ENCODE data around the gene DUOX1. TPM values are rescaled to one million over a fixed set of nuclear protein-coding genes. Genes with fewer than 3 reads are reported as not detected.

The DUOX1 gene
- polyA plus RNA-seq, 1 of the 3 experiments (the other 2 are of a cell fraction) = not detected

- CTCF ChIA-PET = interaction anchor here (0.7 to 5.9 kb wide), 10 partner anchors 13 to 290 kb away, joined by 3 to 31 read pairs (median 9); partner anchors contain the start of gene SHF
- H3K27ac ChIP-seq (ENCODE audit: low read depth in 2 of 2, low read length in 1 of 2) = peak overlapping the region; percentile 84 to 100; a peak in 3 of 4 replicates
- H4K20me1 ChIP-seq (ENCODE audit: insufficient read depth) = no peaks in the 10 kb centered on the region
- H3K27me3 ChIP-seq (ENCODE audit: insufficient read depth) = no peaks in the 10 kb centered on the region
- no peak for DNase-seq
- no peak overlapping the region for H3K9ac ChIP-seq
- H3K4me3 ChIP-seq (ENCODE audit: low read depth in 2 of 2, low read length in 1 of 2) = no peak overlapping the region
- no peak overlapping the region for H3K4me2 ChIP-seq
- POLR2A ChIA-PET = interaction anchor here (2.7 to 5.9 kb wide), 2 partner anchors 18 to 32 kb away, joined by 17 to 97 read pairs; partner anchors contain the start of gene SHF
- H3K9me2 ChIP-seq = no peaks in the 10 kb centered on the region
- peaks cover 10% of the 10 kb centered on the region; the same call in 1 of the 2 replicates for H3K79me2 ChIP-seq (ENCODE audit: insufficient read depth)
- H2AFZ ChIP-seq (ENCODE audit: low read depth) = no peak overlapping the region
- WGBS (ENCODE audit: low lambda C conversion rate) = no CpG with 5 or more reads among the region's 4 CpGs
- peaks cover 6% of the 10 kb centered on the region for H3F3A ChIP-seq (replicated peaks; ENCODE audit: insufficient read depth)
- H3K9me3 ChIP-seq = no peaks in the 10 kb centered on the region
- peaks cover 0 to 2% of the 10 kb centered on the region in 2 experiments for H3K36me3 ChIP-seq (replicated peaks in 1 of 2; ENCODE audit: control insufficient read depth in 1 of 2, insufficient read depth in 2 of 2, low read length in 1 of 2)
- peaks cover 11 to 68% of the 10 kb centered on the region in 2 experiments for H3K4me1 ChIP-seq (ENCODE audit: control insufficient read depth in 1 of 2, insufficient read depth in 2 of 2, low read depth in 1 of 2, low read length in 1 of 2)
- TF ChIP-seq MEF2A (IDR thresholded peaks at IDR 0.05; ENCODE audit: borderline replicate concordance, low read depth) (no peak), EZH2phosphoT487 (IDR thresholded peaks at IDR 0.05; ENCODE audit: borderline replicate concordance, low read depth) (no peak), SIN3A (IDR thresholded peaks at IDR 0.05; ENCODE audit: borderline replicate concordance, low read depth, low read length) (no peak), FOSL2 (IDR thresholded peaks at IDR 0.05; ENCODE audit: borderline replicate concordance, low read depth) (no peak), RFX5 (IDR thresholded peaks at IDR 0.05; ENCODE audit: low read length) (no peak), GATA2 (CRISPR knock-in tag; IDR thresholded peaks at IDR 0.05) (no peak), TAF1 (IDR thresholded peaks at IDR 0.05; ENCODE audit: borderline replicate concordance, low read depth, low read length) (no peak), RCOR1 (IDR thresholded peaks at IDR 0.05; ENCODE audit: low read length) (no peak), YY1 (IDR thresholded peaks at IDR 0.05; ENCODE audit: low read depth) (no peak), TCF12 (IDR thresholded peaks at IDR 0.05) (no peak), EP300 (IDR thresholded peaks at IDR 0.05; ENCODE audit: borderline replicate concordance in 1 of 2, low read depth in 1 of 2, low read length in 1 of 2) (no peak), NRF1 (IDR thresholded peaks at IDR 0.05; ENCODE audit: low read depth, low read length) (no peak), FOXJ3 (CRISPR knock-in tag; IDR thresholded peaks at IDR 0.05) (no peak), TEAD4 (IDR thresholded peaks at IDR 0.05; ENCODE audit: borderline replicate concordance, insufficient read depth) (no peak), RXRA (IDR thresholded peaks at IDR 0.05; ENCODE audit: borderline replicate concordance, low read depth) (no peak), NFIC (IDR thresholded peaks at IDR 0.05; ENCODE audit: borderline replicate concordance) (no peak), USF1 (IDR thresholded peaks at IDR 0.05; ENCODE audit: borderline replicate concordance, low read depth) (no peak), FOXM1 (IDR thresholded peaks at IDR 0.05; ENCODE audit: low read depth) (no peak)
- TF ChIP-seq, protein P1, sequence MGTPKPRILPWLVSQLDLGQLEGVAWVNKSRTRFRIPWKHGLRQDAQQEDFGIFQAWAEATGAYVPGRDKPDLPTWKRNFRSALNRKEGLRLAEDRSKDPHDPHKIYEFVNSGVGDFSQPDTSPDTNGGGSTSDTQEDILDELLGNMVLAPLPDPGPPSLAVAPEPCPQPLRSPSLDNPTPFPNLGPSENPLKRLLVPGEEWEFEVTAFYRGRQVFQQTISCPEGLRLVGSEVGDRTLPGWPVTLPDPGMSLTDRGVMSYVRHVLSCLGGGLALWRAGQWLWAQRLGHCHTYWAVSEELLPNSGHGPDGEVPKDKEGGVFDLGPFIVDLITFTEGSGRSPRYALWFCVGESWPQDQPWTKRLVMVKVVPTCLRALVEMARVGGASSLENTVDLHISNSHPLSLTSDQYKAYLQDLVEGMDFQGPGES (IDR thresholded peaks at IDR 0.05; ENCODE audit: low read depth, low read length) = no peak
- TF ChIP-seq, protein P2, sequence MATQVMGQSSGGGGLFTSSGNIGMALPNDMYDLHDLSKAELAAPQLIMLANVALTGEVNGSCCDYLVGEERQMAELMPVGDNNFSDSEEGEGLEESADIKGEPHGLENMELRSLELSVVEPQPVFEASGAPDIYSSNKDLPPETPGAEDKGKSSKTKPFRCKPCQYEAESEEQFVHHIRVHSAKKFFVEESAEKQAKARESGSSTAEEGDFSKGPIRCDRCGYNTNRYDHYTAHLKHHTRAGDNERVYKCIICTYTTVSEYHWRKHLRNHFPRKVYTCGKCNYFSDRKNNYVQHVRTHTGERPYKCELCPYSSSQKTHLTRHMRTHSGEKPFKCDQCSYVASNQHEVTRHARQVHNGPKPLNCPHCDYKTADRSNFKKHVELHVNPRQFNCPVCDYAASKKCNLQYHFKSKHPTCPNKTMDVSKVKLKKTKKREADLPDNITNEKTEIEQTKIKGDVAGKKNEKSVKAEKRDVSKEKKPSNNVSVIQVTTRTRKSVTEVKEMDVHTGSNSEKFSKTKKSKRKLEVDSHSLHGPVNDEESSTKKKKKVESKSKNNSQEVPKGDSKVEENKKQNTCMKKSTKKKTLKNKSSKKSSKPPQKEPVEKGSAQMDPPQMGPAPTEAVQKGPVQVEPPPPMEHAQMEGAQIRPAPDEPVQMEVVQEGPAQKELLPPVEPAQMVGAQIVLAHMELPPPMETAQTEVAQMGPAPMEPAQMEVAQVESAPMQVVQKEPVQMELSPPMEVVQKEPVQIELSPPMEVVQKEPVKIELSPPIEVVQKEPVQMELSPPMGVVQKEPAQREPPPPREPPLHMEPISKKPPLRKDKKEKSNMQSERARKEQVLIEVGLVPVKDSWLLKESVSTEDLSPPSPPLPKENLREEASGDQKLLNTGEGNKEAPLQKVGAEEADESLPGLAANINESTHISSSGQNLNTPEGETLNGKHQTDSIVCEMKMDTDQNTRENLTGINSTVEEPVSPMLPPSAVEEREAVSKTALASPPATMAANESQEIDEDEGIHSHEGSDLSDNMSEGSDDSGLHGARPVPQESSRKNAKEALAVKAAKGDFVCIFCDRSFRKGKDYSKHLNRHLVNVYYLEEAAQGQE (IDR thresholded peaks at IDR 0.05; ENCODE audit: low read depth, low read length) = no peak
These were observed 38.5 kb downstream of the DUOX1 start for GRCh38 chr15:45168286-45168685.
